IPS-20b (cell line): ENCODE data around the gene OR52N2.

Experiments
- H3K27ac ChIP-seq: one replicate; pipeline ENCODE4 v1.5.1; 2013; ENCODE audit warnings: low read length
- H3K27me3 ChIP-seq: 2 replicates; pipeline ENCODE4 v1.6.1; 2013; ENCODE audit warnings: mild to moderate bottlenecking, low read length, inconsistent platforms; ENCODE audit not compliant: insufficient read depth
- H3K36me3 ChIP-seq: 2 replicates; pipeline ENCODE4 v1.6.1; 2013; ENCODE audit warnings: low read depth, mild to moderate bottlenecking, inconsistent platforms, low read length, moderate library complexity; ENCODE audit not compliant: insufficient read depth
- H3K4me1 ChIP-seq: 2 replicates; pipeline ENCODE4 v1.6.1; 2013; ENCODE audit warnings: mild to moderate bottlenecking, control low read depth, inconsistent platforms, low read length, moderate library complexity; ENCODE audit not compliant: insufficient read depth
- H3K4me3 ChIP-seq: 2 replicates; pipeline ENCODE4 v1.5.1; 2013; ENCODE audit warnings: mild to moderate bottlenecking, low read length, inconsistent platforms
- H3K9ac ChIP-seq: 2 replicates; pipeline ENCODE4 v1.6.1; 2013; ENCODE audit warnings: low read depth, mild to moderate bottlenecking, inconsistent platforms, low read length, moderate library complexity
- H3K9me3 ChIP-seq: 2 replicates; pipeline ENCODE4 v1.6.1; 2013; ENCODE audit warnings: mild to moderate bottlenecking, low read depth, low read length, inconsistent platforms; ENCODE audit not compliant: insufficient read depth

OR52N2 gene

GRCh38 chr11:5831196-5831829, 22.6 kb downstream of the OR52N2 start:
- Histone ChIP-seq H3K27ac (no peak overlapping the region), H3K9ac (no peak overlapping the region), H3K9me3 (no peaks in the 10 kb centered on the region; the same call in 1 of the 2 replicates), H3K4me1 (no peaks in the 10 kb centered on the region), H3K4me3 (no peak overlapping the region), H3K36me3 (no peaks in the 10 kb centered on the region), H3K27me3 (no peaks in the 10 kb centered on the region)

GRCh38 chr11:5833446-5833845, 24.7 kb downstream of the OR52N2 start:
- H3K9ac ChIP-seq = no peak overlapping the region
- H3K27me3 ChIP-seq = no peaks in the 10 kb centered on the region
- H3K9me3 ChIP-seq = no peaks in the 10 kb centered on the region
- no peaks in the 10 kb centered on the region for H3K36me3 ChIP-seq
- H3K4me1 ChIP-seq = no peaks in the 10 kb centered on the region
- no peak overlapping the region for H3K27ac ChIP-seq
- H3K4me3 ChIP-seq = no peak overlapping the region

GRCh38 chr11:5837695-5838094, 29.0 kb downstream of the OR52N2 start:
- Histone ChIP-seq H3K4me1 (no peaks in the 10 kb centered on the region), H3K4me3 (no peak overlapping the region), H3K9ac (no peak overlapping the region), H3K27ac (no peak overlapping the region), H3K9me3 (no peaks in the 10 kb centered on the region), H3K27me3 (no peaks in the 10 kb centered on the region), H3K36me3 (no peaks in the 10 kb centered on the region)

- H3K9ac ChIP-seq = no peak within 1 kb of the TSS
- H3K9me3 ChIP-seq = no peaks in the 10 kb centered on the region
These were observed 33.1 kb downstream of the OR52N2 start, which contains the start of gene OR52E6 for GRCh38 chr11:5841797-5842196. Gene OR52E6 (minus strand): TSS chr11:5841897. CDS start chr11:5841897, 0 bp downstream.

GRCh38 chr11:5846701-5847100, 38.0 kb downstream of the OR52N2 start:
- H3K4me1 ChIP-seq = no peaks in the 10 kb centered on the region
- no peak overlapping the region for H3K4me3 ChIP-seq
- H3K36me3 ChIP-seq = no peaks in the 10 kb centered on the region
- H3K27me3 ChIP-seq = no peaks in the 10 kb centered on the region
- no peak overlapping the region for H3K27ac ChIP-seq
- H3K9me3 ChIP-seq = no peaks in the 10 kb centered on the region
- no peak overlapping the region for H3K9ac ChIP-seq

More at GRCh38 chr11:5841797-5842196, 33.1 kb downstream of the OR52N2 start, which contains the start of gene OR52E6:
- no peaks in the 10 kb centered on the region for H3K27me3 ChIP-seq
- H3K36me3 ChIP-seq = no peaks in the 10 kb centered on the region
- no peak within 1 kb of the TSS for H3K4me3 ChIP-seq
- H3K27ac ChIP-seq = no peak within 1 kb of the TSS
- no peaks in the 10 kb centered on the region for H3K4me1 ChIP-seq

- H3K4me3 ChIP-seq = no peak overlapping the region
- no peaks in the 10 kb centered on the region for H3K27me3 ChIP-seq
- H3K36me3 ChIP-seq = no peaks in the 10 kb centered on the region
- no peak overlapping the region for H3K9ac ChIP-seq
- no peaks in the 10 kb centered on the region for H3K4me1 ChIP-seq
- no peaks in the 10 kb centered on the region; the same call in 1 of the 2 replicates for H3K9me3 ChIP-seq
- no peak overlapping the region for H3K27ac ChIP-seq
These were observed 39.0 kb downstream of the OR52N2 start for GRCh38 chr11:5847711-5848110.

- Histone ChIP-seq H3K9ac (no peak overlapping the region), H3K36me3 (no peaks in the 10 kb centered on the region), H3K4me1 (no peaks in the 10 kb centered on the region), H3K27me3 (no peaks in the 10 kb centered on the region), H3K4me3 (no peak overlapping the region), H3K27ac (no peak overlapping the region), H3K9me3 (no peaks in the 10 kb centered on the region; the same call in 1 of the 2 replicates)
These were observed 42.3 kb downstream of the OR52N2 start for GRCh38 chr11:5851002-5851401.

GRCh38 chr11:5857590-5857989, 48.9 kb downstream of the OR52N2 start, which contains the start of gene OR52E8:
Gene OR52E8 (minus strand): TSS chr11:5857690. CDS start chr11:5857690, 0 bp downstream.
- no peaks in the 10 kb centered on the region; the same call in 1 of the 2 replicates for H3K9me3 ChIP-seq
- no peaks in the 10 kb centered on the region for H3K27me3 ChIP-seq
- H3K4me3 ChIP-seq = no peak within 1 kb of the TSS
- H3K4me1 ChIP-seq = no peaks in the 10 kb centered on the region
- H3K9ac ChIP-seq = no peak within 1 kb of the TSS
- H3K27ac ChIP-seq = no peak within 1 kb of the TSS
- H3K36me3 ChIP-seq = no peaks in the 10 kb centered on the region

GRCh38 chr11:5865826-5866225, 57.1 kb downstream of the OR52N2 start:
- Histone ChIP-seq H3K9me3 (peaks cover 4% of the 10 kb centered on the region; the same call in 1 of the 2 replicates), H3K4me1 (no peaks in the 10 kb centered on the region), H3K4me3 (no peak overlapping the region), H3K27ac (no peak overlapping the region), H3K36me3 (no peaks in the 10 kb centered on the region), H3K27me3 (no peaks in the 10 kb centered on the region), H3K9ac (no peak overlapping the region)
